NCI-H774 (cell line): ENCODE data around the gene ZNF521.

Experiments used
- DNase-seq: peaks from one replicate; lab custom pipeline; 2025; lab: John Stamatoyannopoulos, UW

Gene ZNF521

GRCh38 chr18:25075783-25076182 lies 276.2 kb downstream of the ZNF521 start:
- no peak for DNase-seq

GRCh38 chr18:25075331-25075730 lies 276.6 kb downstream of the ZNF521 start:
- DNase-seq = no peak

GRCh38 chr18:25074925-25075324 lies 277.0 kb downstream of the ZNF521 start:
- no peak for DNase-seq

- DNase-seq = no peak
Observed at GRCh38 chr18:25072205-25072604, 279.8 kb downstream of the ZNF521 start.

GRCh38 chr18:25067275-25068025 lies 284.5 kb downstream of the ZNF521 start:
- DNase-seq = no peak

GRCh38 chr18:25066516-25066915 lies 285.4 kb downstream of the ZNF521 start:
- DNase-seq = no peak

- DNase-seq = no peak
Observed at GRCh38 chr18:25062720-25063119, 289.2 kb downstream of the ZNF521 start.

GRCh38 chr18:25061395-25061794 lies 290.6 kb downstream of the ZNF521 start:
- no peak for DNase-seq

- no peak for DNase-seq
Observed at GRCh38 chr18:25058521-25058920, 293.4 kb downstream of the ZNF521 start.

GRCh38 chr18:25057491-25058050 lies 294.4 kb downstream of the ZNF521 start:
- no peak for DNase-seq

GRCh38 chr18:25056429-25056828 lies 295.5 kb downstream of the ZNF521 start:
- DNase-seq = no peak

GRCh38 chr18:25055076-25055475 lies 296.9 kb downstream of the ZNF521 start:
- no peak for DNase-seq

GRCh38 chr18:25053466-25053865 lies 298.5 kb downstream of the ZNF521 start:
- no peak for DNase-seq

- DNase-seq = no peak
Observed at GRCh38 chr18:25052511-25052921, 299.4 kb downstream of the ZNF521 start.

GRCh38 chr18:25050605-25051004 lies 301.4 kb downstream of the ZNF521 start:
- no peak for DNase-seq

GRCh38 chr18:25047983-25048382 lies 304.0 kb downstream of the ZNF521 start:
- DNase-seq = no peak

- DNase-seq = no peak
Observed at GRCh38 chr18:25047421-25047820, 304.5 kb downstream of the ZNF521 start.

- no peak for DNase-seq
Observed at GRCh38 chr18:25044694-25045093, 307.3 kb downstream of the ZNF521 start.

GRCh38 chr18:25043104-25043503 lies 308.9 kb downstream of the ZNF521 start:
- no peak for DNase-seq

- DNase-seq = no peak
Observed at GRCh38 chr18:25042641-25043051, 309.3 kb downstream of the ZNF521 start.

- DNase-seq = no peak
Observed at GRCh38 chr18:25039781-25040180, 312.2 kb downstream of the ZNF521 start.

- DNase-seq = no peak
Observed at GRCh38 chr18:25038261-25038660, 313.7 kb downstream of the ZNF521 start.

GRCh38 chr18:25033747-25034471 lies 318.1 kb downstream of the ZNF521 start:
- no peak for DNase-seq
